H1 (cell line): ENCODE data around the gene AP2A1. TPM values are rescaled to one million over a fixed set of nuclear protein-coding genes. Genes with fewer than 3 reads are reported as not detected.

Experiments used
- CTCF ChIA-PET: fragments of 300-600 bp; sonication (Branson Sonifier 250); formaldehyde crosslinking; loops from one replicate; lab custom pipeline; 2021; ENCODE audit not compliant: partially characterized antibody; lab: Charles Lee
- POLR2A ChIA-PET: fragments of 300-600 bp; sonication (Branson Sonifier 250); formaldehyde crosslinking; loops from one replicate; lab custom pipeline; 2021; ENCODE audit warnings: inconsistent platforms; ENCODE audit not compliant: partially characterized antibody; lab: Charles Lee
- DNase-seq, 2 experiments: peaks; one replicate each; pipeline versions ENCODE4 v3.0.0 to v3.0.0-alpha.2; 2010 to 2022; ENCODE audit warnings: low spot score in 2 of 2, low read depth in 1 of 2, mixed read lengths in 1 of 2
- FAIRE-seq: peaks from 2 replicates; lab custom pipeline; 2011; peaks lifted over from hg19 to GRCh38; lab: Jason Lieb, UNC
- H2AFZ ChIP-seq: 2 replicates; pipeline ENCODE4 v1.8.1; 2012; ENCODE audit warnings: low read length, inconsistent platforms
- H2AK5ac ChIP-seq: 2 replicates; pipeline ENCODE4 v1.6.1; 2013; ENCODE audit warnings: low read depth, low read length
- H2BK120ac ChIP-seq: replicated peaks from 2 replicates; pipeline ENCODE3; 2013; ENCODE audit warnings: low read depth, low read length, inconsistent platforms
- H2BK12ac ChIP-seq: 2 replicates; pipeline ENCODE4 v1.6.1; 2013; ENCODE audit warnings: low read depth, low read length
- H2BK15ac ChIP-seq: 2 replicates; pipeline ENCODE4 v1.6.1; 2013; ENCODE audit warnings: low read length
- H2BK20ac ChIP-seq: 2 replicates; pipeline ENCODE4 v1.6.1; 2013; ENCODE audit warnings: low read length
- H2BK5ac ChIP-seq: 2 replicates; pipeline ENCODE4 v1.6.1; 2013; ENCODE audit warnings: low read depth, low read length
- H3K14ac ChIP-seq: 2 replicates; pipeline ENCODE4 v1.6.1; 2013; ENCODE audit warnings: inconsistent platforms; ENCODE audit not compliant: insufficient read length
- H3K18ac ChIP-seq: 2 replicates; pipeline ENCODE4 v1.6.1; 2013; ENCODE audit warnings: low read length; ENCODE audit errors: extremely low read depth
- H3K23ac ChIP-seq: 2 replicates; pipeline ENCODE4 v1.6.1; 2013; ENCODE audit warnings: inconsistent platforms; ENCODE audit not compliant: insufficient read length
- H3K23me2 ChIP-seq: 2 replicates; pipeline ENCODE4 v1.6.1; 2013; ENCODE audit warnings: low read depth, low read length
- H3K27ac ChIP-seq: 2 replicates; pipeline ENCODE4 v1.6.1; 2011; ENCODE audit warnings: low read depth, low read length, inconsistent platforms
- H3K27me3 ChIP-seq, 4 experiments: replicated peaks in 1 of 4; 1 replicate in 1 of 4; 2 replicates in 3 of 4; pipeline versions ENCODE4 v1.6.1 to v1.8.1; 2011 to 2013; ENCODE audit warnings: low read length in 3 of 4, mild to moderate bottlenecking in 3 of 4, inconsistent platforms in 2 of 4, mixed read lengths in 2 of 4, moderate library complexity in 1 of 4; ENCODE audit not compliant: control insufficient read depth in 3 of 4, insufficient read depth in 3 of 4; ENCODE audit errors: extremely low read depth in 1 of 4
- H3K36me3 ChIP-seq, 4 experiments: 2 replicates each; pipeline versions ENCODE4 v1.6.1 to v1.8.1; 2011 to 2013; ENCODE audit warnings: mild to moderate bottlenecking in 4 of 4, low read length in 3 of 4, moderate library complexity in 2 of 4, control low read depth in 1 of 4, inconsistent platforms in 1 of 4; ENCODE audit not compliant: insufficient read depth in 4 of 4, control insufficient read depth in 2 of 4
- H3K4ac ChIP-seq: replicated peaks from 2 replicates; pipeline ENCODE3; 2013; ENCODE audit warnings: low read length, low read depth, mixed read lengths, inconsistent platforms; ENCODE audit not compliant: insufficient read length
- H3K4me1 ChIP-seq, 4 experiments: replicated peaks in 1 of 4; 1 replicate in 1 of 4; 2 replicates in 3 of 4; pipeline versions ENCODE4 v1.6.1 to v1.8.1; 2011 to 2013; ENCODE audit warnings: low read length in 3 of 4, inconsistent platforms in 2 of 4, mixed read lengths in 1 of 4; ENCODE audit not compliant: insufficient read depth in 4 of 4, control insufficient read depth in 3 of 4
- H3K4me2 ChIP-seq, 2 experiments: 2 replicates each; pipeline versions ENCODE4 v1.6.1 to v1.8.1; 2011 to 2013; ENCODE audit warnings: low read depth in 2 of 2, low read length in 2 of 2, control low read depth in 1 of 2, inconsistent platforms in 1 of 2, mild to moderate bottlenecking in 1 of 2; ENCODE audit not compliant: insufficient read depth in 1 of 2
- H3K4me3 ChIP-seq, 4 experiments: fragments of 200-600, 300-600 bp in 1 of 4; sonication (generic), shearing (Covaris generic), sonication (Bioruptor Twin) in 1 of 4; 2 replicates each; pipeline versions ENCODE4 v1.5.1 to v1.8.1; 2011 to 2016; ENCODE audit warnings: low read length in 4 of 4, low read depth in 3 of 4, control low read depth in 2 of 4, inconsistent platforms in 2 of 4, mild to moderate bottlenecking in 2 of 4, mixed read lengths in 1 of 4, moderate library complexity in 1 of 4; ENCODE audit not compliant: insufficient read depth in 2 of 4; ENCODE audit errors: extremely low read depth in 1 of 4
- H3K56ac ChIP-seq: replicated peaks from 2 replicates; pipeline ENCODE3; 2013; ENCODE audit warnings: low read depth, mild to moderate bottlenecking, mixed read lengths, low read length, inconsistent platforms; ENCODE audit not compliant: insufficient read length
- H3K79me1 ChIP-seq: 2 replicates; pipeline ENCODE4 v1.6.1; 2013; ENCODE audit warnings: low read depth, low read length, control low read depth
- H3K79me2 ChIP-seq, 2 experiments: 2 replicates each; pipeline versions ENCODE4 v1.6.1 to v1.8.1; 2012 to 2013; ENCODE audit warnings: low read length in 2 of 2, mild to moderate bottlenecking in 2 of 2, inconsistent platforms in 1 of 2; ENCODE audit not compliant: insufficient read depth in 2 of 2, control insufficient read depth in 1 of 2
- H3K9ac ChIP-seq, 4 experiments: replicated peaks in 1 of 4; 1 replicate in 1 of 4; 2 replicates in 3 of 4; pipeline versions ENCODE4 v1.6.1 to v1.8.1; 2011 to 2013; ENCODE audit warnings: low read depth in 3 of 4, low read length in 3 of 4, control low read depth in 2 of 4, mild to moderate bottlenecking in 2 of 4, moderate library complexity in 2 of 4, inconsistent platforms in 1 of 4; ENCODE audit errors: extremely low read depth in 1 of 4
- H3K9me3 ChIP-seq, 2 experiments: 2 replicates each; pipeline versions ENCODE4 v1.6.1 to v1.8.1; 2012 to 2013; ENCODE audit warnings: mild to moderate bottlenecking in 2 of 2, moderate library complexity in 2 of 2, control low read depth in 1 of 2, inconsistent platforms in 1 of 2, low read depth in 1 of 2, low read length in 1 of 2, mixed read lengths in 1 of 2; ENCODE audit not compliant: insufficient read depth in 2 of 2
- H4K20me1 ChIP-seq, 2 experiments: replicated peaks in 1 of 2; 2 replicates each; pipeline versions ENCODE3 to v1.8.1; 2011 to 2013; ENCODE audit warnings: inconsistent platforms in 2 of 2, low read length in 2 of 2, mild to moderate bottlenecking in 1 of 2; ENCODE audit not compliant: insufficient read depth in 2 of 2, control insufficient read depth in 1 of 2
- H4K5ac ChIP-seq: 2 replicates; pipeline ENCODE4 v1.6.1; 2013; ENCODE audit warnings: low read length, low read depth, mixed read lengths, inconsistent platforms; ENCODE audit not compliant: insufficient read length
- H4K8ac ChIP-seq: 2 replicates; pipeline ENCODE4 v1.8.0; 2013; ENCODE audit warnings: mild to moderate bottlenecking, moderate library complexity, low read length, inconsistent platforms; ENCODE audit not compliant: insufficient read depth; ENCODE audit errors: extremely low read depth
- H4K91ac ChIP-seq: replicated peaks from 2 replicates; pipeline ENCODE3; 2013; ENCODE audit warnings: low read length, mixed read lengths, inconsistent platforms; ENCODE audit not compliant: insufficient read length
- ASH2L ChIP-seq: fragments of 200-600, 300-600 bp; sonication (generic); IDR thresholded peaks from one replicate; pipeline ENCODE4 v1.7.1; 2017; ENCODE audit warnings: low read length
- BCL11A ChIP-seq, 2 experiments: IDR thresholded peaks; one replicate each; pipeline ENCODE4 v1.6.1; 2011; ENCODE audit warnings: low read depth in 2 of 2, low read length in 2 of 2, mild to moderate bottlenecking in 2 of 2
- JUN ChIP-seq: IDR thresholded peaks from 2 replicates; pipeline ENCODE4 v1.6.1; 2011; ENCODE audit warnings: low read depth, mild to moderate bottlenecking, improper control_type of control experiment, low read length
- POU5F1 ChIP-seq: IDR thresholded peaks from 2 replicates; pipeline ENCODE4 v1.6.1; 2011; ENCODE audit warnings: low read depth, mild to moderate bottlenecking, low read length, moderate library complexity
- SIX5 ChIP-seq: IDR thresholded peaks from 2 replicates; pipeline ENCODE4 v1.6.1; 2011; ENCODE audit warnings: mild to moderate bottlenecking, low read depth, low read length
- SP1 ChIP-seq: IDR thresholded peaks from 2 replicates; pipeline ENCODE4 v1.6.1; 2011; ENCODE audit warnings: low read depth, low read length
- TCF12 ChIP-seq: IDR thresholded peaks from 2 replicates; pipeline ENCODE4 v1.6.1; 2011; ENCODE audit warnings: low read depth, mild to moderate bottlenecking, low read length
- WGBS, 2 experiments: shearing (Covaris generic) in 1 of 2; methylation state at CpG; one replicate each; pipeline versions ENCODE4 v1.1.6 to v1.1.7; 2013 to 2015; ENCODE audit warnings: low lambda C conversion rate in 2 of 2, mixed read lengths in 2 of 2, inconsistent platforms in 1 of 2, low coverage in 1 of 2, missing lambda C conversion rate in 1 of 2; ENCODE audit not compliant: insufficient replicate concordance in 2 of 2, insufficient coverage in 1 of 2, insufficient read length in 1 of 2; ENCODE audit errors: extremely low coverage in 1 of 2, missing lambda C conversion rate in 1 of 2; 5-methylcytosine and 5-hydroxymethylcytosine counted together
- polyA plus RNA-seq, 7 experiments: library from polyadenylated mRNA; depleted of rRNA in 3 of 7; stranded (reverse) in 5 of 7; unstranded in 2 of 7; fragments of >200 nt in 5 of 7; fragments of 200-250 nt in 2 of 7; gene quantifications; 1 replicate in 5 of 7; 2 replicates in 1 of 7; 4 replicates in 1 of 7; pipeline versions ENCODE4 v1.2.1 to v1.2.3, GENCODE V29; 2011 to 2013; ENCODE audit warnings: missing spikeins in 2 of 7, mixed read lengths in 2 of 7
- total RNA-seq: library from RNA; stranded (reverse); fragmentation: NEBNext Ultra II Directional; extraction: Animal tissue kit (Norgen Biotek cat#: 25700); gene quantifications from 2 replicates; pipeline ENCODE4 v1.2.1, GENCODE V29; 2021

The AP2A1 gene
- total and polyA plus RNA-seq, 2 of the 8 experiments (the other 6 are each of a cell fraction or from before 2014, with no cell fraction given), result 105 to 106 TPM

DNA sequence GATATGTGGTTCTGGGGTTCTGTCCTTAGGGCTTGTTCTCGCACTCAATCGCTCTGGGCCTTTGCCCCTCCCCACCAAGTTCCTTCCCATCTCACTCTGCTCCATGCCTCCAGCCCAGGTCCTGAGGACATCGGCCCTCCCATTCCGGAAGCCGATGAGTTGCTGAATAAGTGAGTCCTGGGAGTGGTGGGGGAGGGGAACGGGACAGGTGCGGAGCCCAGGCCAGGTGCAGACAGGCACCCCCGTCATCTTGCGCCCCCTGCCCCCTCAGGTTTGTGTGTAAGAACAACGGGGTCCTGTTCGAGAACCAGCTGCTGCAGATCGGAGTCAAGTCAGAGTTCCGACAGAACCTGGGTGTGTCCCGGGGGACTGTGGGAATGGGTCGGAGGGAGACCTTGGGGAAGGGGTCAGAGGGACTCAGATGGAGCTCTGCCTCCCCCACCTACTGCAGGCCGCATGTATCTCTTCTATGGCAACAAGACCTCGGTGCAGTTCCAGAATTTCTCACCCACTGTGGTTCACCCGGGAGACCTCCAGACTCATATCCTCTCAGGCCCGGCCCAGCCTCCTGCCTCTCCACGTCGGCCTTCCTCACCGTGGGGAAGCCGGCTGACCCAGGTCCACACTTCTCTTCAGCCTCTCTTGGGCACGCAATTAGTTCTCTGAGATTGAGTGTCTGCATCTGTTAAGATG, 36.2 kb downstream of the AP2A1 start:
- no peak for FAIRE-seq
- Histone ChIP-seq H4K91ac (peak overlapping the region; percentile 76), H2BK120ac (no peak overlapping the region), H3K23ac (no peak overlapping the region), H3K23me2 (peaks cover 2% of the 10 kb centered on the region; the same call in 1 of the 2 replicates), H2BK20ac (no peak overlapping the region), H3K27ac (0 out of 2 replicates have a peak overlapping the region, but pooled peaks have one; percentile 30), H2AK5ac (0 out of 2 replicates have a peak overlapping the region, but pooled peaks have one; percentile 25), H2BK5ac (peak overlapping the region; percentile 85), H2BK15ac (no peak overlapping the region), H3K14ac (no peak overlapping the region), H3K56ac (no peak overlapping the region), H3K4me2 (peak overlapping the region; percentile 45 to 81), H2BK12ac (no peak overlapping the region), H3K27me3 (no peaks in the 10 kb centered on the region), H4K20me1 (peaks cover 1 to 9% of the 10 kb centered on the region in 2 experiments), H3K4ac (no peak overlapping the region), H3K4me3 (peak overlapping the region in 1 of 4 experiments; percentile 52; a peak in 1 of 8 replicates), H3K9me3 (no peaks in the 10 kb centered on the region), H2AFZ (no peak overlapping the region), H3K36me3 (peaks cover 2 to 23% (median 10%) of the 10 kb centered on the region in 4 experiments), H3K79me2 (no peaks in the 10 kb centered on the region), H4K8ac (no peak overlapping the region), H3K79me1 (peaks cover 2% of the 10 kb centered on the region; the same call in 1 of the 2 replicates), H3K18ac (no peak overlapping the region; the same call in 1 of the 2 replicates), H3K9ac (no peak overlapping the region; a peak in 2 of 7 replicates), H3K4me1 (peaks cover 4 to 18% (median 6%) of the 10 kb centered on the region in 4 experiments), H4K5ac (no peak overlapping the region)
- DNase-seq, result no peak
- WGBS, 2 experiments, result 85% methylated on average over 23 of the region's 24 CpGs; no CpG with 5 or more reads in 1 of the 2 experiments
- POLR2A ChIA-PET, result interaction anchor here (0.9 to 2.6 kb wide), 6 partner anchors 10 to 114 kb away, joined by 3 to 11 read pairs (median 4); partner anchors contain the start of genes ADM5 and FUZ
- CTCF ChIA-PET, result interaction anchor here (1.2 to 1.4 kb wide), 2 partner anchors 12 to 35 kb away, joined by 3 read pairs; no protein-coding TSS in a partner anchor
- TF ChIP-seq ASH2L, result peak; percentile 1
- no peak for TF ChIP-seq POU5F1
- TF ChIP-seq JUN, result no peak
- peak; percentile 56; the same call in 1 of the 2 replicates for TF ChIP-seq TCF12
- TF ChIP-seq SP1, result no peak
- no peak for TF ChIP-seq SIX5
- TF ChIP-seq BCL11A (IDR thresholded peaks at IDR 0.05; ENCODE audit: low read depth in 2 of 2, low read length in 2 of 2), result no peak
